Suppressor macrophage treated with lipopolysaccharide for 1 hour (primary cell): ENCODE results near the gene INCA1.

Source experiments
- DNase-seq, 3 donors: peaks; one replicate each; pipeline ENCODE4 v3.0.0-alpha.2; 2020 to 2022

INCA1 gene

GRCh38 chr17:5003214-5003867 is 6.0 kb upstream of the INCA1 start:
- DNase-seq, result no peak

- DNase-seq, result no peak
Measured at GRCh38 chr17:5002121-5002788, 4.9 kb upstream of the INCA1 start.

- no peak for DNase-seq
Measured at GRCh38 chr17:5000237-5000639, 2.9 kb upstream of the INCA1 start.

- DNase-seq, result no peak
Measured at GRCh38 chr17:4999430-5000093, 2.2 kb upstream of the INCA1 start.

- peak in 1 of 3 donors; percentile 43 for DNase-seq
Measured at GRCh38 chr17:4998732-4999429, 1.6 kb upstream of the INCA1 start.

- peak in 1 of 3 donors; percentile 19 for DNase-seq
Measured at GRCh38 chr17:4998027-4998731, 857 bp upstream of the INCA1 start.

- no peak for DNase-seq
Measured at GRCh38 chr17:4994081-4994595, 3.2 kb downstream of the INCA1 start.

GRCh38 chr17:4987767-4988567 is 9.4 kb downstream of the INCA1 start:
- DNase-seq, result peak; percentile 36 to 48 (median 37)

GRCh38 chr17:4986951-4987766 is 10.2 kb downstream of the INCA1 start, which contains the start of gene CAMTA2:
Gene CAMTA2 (minus strand): TSS chr17:4987675. CDS start chr17:4986222, 1,453 bp downstream.
- peak; percentile 74 to 91 (median 76) for DNase-seq

GRCh38 chr17:4986403-4986802 is 10.9 kb downstream of the INCA1 start:
- DNase-seq, result peak; percentile 36 to 40 (median 38)

GRCh38 chr17:4982305-4982704 is 15.0 kb downstream of the INCA1 start:
- peak; percentile 34 to 54 (median 53) for DNase-seq

- DNase-seq, result peak; percentile 55 to 60 (median 57)
Measured at GRCh38 chr17:4980644-4981216, 16.6 kb downstream of the INCA1 start.

GRCh38 chr17:4978726-4979125 is 18.6 kb downstream of the INCA1 start:
- peak; percentile 76 to 81 (median 80) for DNase-seq

GRCh38 chr17:4974115-4974670 is 23.1 kb downstream of the INCA1 start:
- DNase-seq, result no peak

GRCh38 chr17:4973256-4974114 is 23.8 kb downstream of the INCA1 start:
- peak in 2 of 3 donors; percentile 20 to 24 for DNase-seq

- no peak for DNase-seq
Measured at GRCh38 chr17:4972752-4973151, 24.6 kb downstream of the INCA1 start.

- DNase-seq, result no peak
Measured at GRCh38 chr17:4972322-4972721, 25.0 kb downstream of the INCA1 start.

- DNase-seq, result no peak
Measured at GRCh38 chr17:4971826-4972225, 25.5 kb downstream of the INCA1 start.

- no peak for DNase-seq
Measured at GRCh38 chr17:4970273-4970672, 27.0 kb downstream of the INCA1 start.
